ENCODE data around the gene ARL3.

DNA sequence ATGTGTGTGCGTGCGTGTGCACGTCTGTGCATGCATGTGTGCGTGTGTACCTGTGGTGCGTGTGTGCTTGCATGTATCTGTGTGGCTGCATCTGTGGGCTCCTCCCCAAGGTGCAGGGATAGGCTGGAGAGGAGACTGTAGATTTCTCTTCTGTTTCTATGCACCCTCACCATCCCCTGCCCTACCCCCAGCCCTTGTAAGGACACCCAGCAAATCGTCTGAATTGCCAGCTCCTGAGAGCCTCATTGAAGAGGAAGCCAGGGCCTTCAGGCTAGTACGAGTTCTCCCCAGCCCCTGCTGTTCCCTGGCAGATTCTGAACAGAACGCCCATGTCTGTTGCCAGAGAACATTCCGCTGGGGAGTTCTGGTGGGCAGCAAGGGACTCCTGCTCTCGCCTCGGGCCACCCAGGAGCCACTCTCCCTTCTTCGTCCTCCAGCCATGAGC, 86.9 kb downstream of the ARL3 start:
- TF ChIP-seq ELF1 (IDR thresholded peaks at IDR 0.05; ENCODE audit: borderline replicate concordance, low read depth), result no peak
- no peak for TF ChIP-seq CTCF (IDR thresholded peaks at IDR 0.05 in 2 of 3, conservative IDR thresholded peaks at IDR 0.05 in 1 of 3; ENCODE audit: borderline replicate concordance in 1 of 3, insufficient read depth in 1 of 3, low read depth in 2 of 3, low read length in 2 of 3)
- TF ChIP-seq POLR2A (IDR thresholded peaks at IDR 0.05; ENCODE audit: borderline replicate concordance, extremely low read depth, insufficient read depth, insufficient read length), result no peak
- TF ChIP-seq POLR2AphosphoS5 (IDR thresholded peaks at IDR 0.05; ENCODE audit: low read depth, low read length), result no peak
- TF ChIP-seq, protein P1, sequence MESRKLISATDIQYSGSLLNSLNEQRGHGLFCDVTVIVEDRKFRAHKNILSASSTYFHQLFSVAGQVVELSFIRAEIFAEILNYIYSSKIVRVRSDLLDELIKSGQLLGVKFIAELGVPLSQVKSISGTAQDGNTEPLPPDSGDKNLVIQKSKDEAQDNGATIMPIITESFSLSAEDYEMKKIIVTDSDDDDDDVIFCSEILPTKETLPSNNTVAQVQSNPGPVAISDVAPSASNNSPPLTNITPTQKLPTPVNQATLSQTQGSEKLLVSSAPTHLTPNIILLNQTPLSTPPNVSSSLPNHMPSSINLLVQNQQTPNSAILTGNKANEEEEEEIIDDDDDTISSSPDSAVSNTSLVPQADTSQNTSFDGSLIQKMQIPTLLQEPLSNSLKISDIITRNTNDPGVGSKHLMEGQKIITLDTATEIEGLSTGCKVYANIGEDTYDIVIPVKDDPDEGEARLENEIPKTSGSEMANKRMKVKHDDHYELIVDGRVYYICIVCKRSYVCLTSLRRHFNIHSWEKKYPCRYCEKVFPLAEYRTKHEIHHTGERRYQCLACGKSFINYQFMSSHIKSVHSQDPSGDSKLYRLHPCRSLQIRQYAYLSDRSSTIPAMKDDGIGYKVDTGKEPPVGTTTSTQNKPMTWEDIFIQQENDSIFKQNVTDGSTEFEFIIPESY (IDR thresholded peaks at IDR 0.05; ENCODE audit: extremely low read depth, insufficient replicate concordance, low read length), result no peak
- no peak for TF ChIP-seq ZNF274 (IDR thresholded peaks at IDR 0.05; ENCODE audit: low read depth, low read length)
- no peak for TF ChIP-seq YY1 (IDR thresholded peaks at IDR 0.05; ENCODE audit: extremely low read depth, insufficient replicate concordance, low read depth, low read length)
- TF ChIP-seq ATF3 (IDR thresholded peaks at IDR 0.05), result no peak

Data from HCT116 (cell line).